Endothelial cell of umbilical vein (primary cell): ENCODE measurements around the gene DIS3L2. TPM values are rescaled to one million over a fixed set of nuclear protein-coding genes. Genes with fewer than 3 reads are reported as not detected.

Source experiments
- BruUV-seq: library from RNA; stranded (reverse); fragments of 400-500 nt; replicated peaks from 2 replicates; lab custom pipeline; 2021; lab: Mats Ljungman, UMichigan
- CTCF ChIA-PET: fragments of 300-600, 350-600 bp; sonication (Branson Sonifier 250); formaldehyde crosslinking; loops from one replicate; lab custom pipeline; 2021; ENCODE audit warnings: antibody characterized with exemption, inconsistent platforms; lab: Charles Lee
- POLR2A ChIA-PET: fragments of 300-600, 350-600 bp; sonication (Branson Sonifier 250); formaldehyde crosslinking; loops from one replicate; lab custom pipeline; 2021; ENCODE audit warnings: antibody characterized with exemption, inconsistent platforms; lab: Charles Lee
- DNase-seq: peaks from one replicate; pipeline ENCODE4 v3.0.0-alpha.2; 2011; ENCODE audit warnings: low read depth, low spot score
- FAIRE-seq: peaks from 2 replicates; lab custom pipeline; 2011; peaks lifted over from hg19 to GRCh38; lab: Jason Lieb, UNC
- H2AFZ ChIP-seq: 2 replicates; pipeline ENCODE4 v1.6.0; 2012; ENCODE audit warnings: low read depth, low read length, control low read depth, inconsistent platforms
- H3K27ac ChIP-seq: 2 replicates; pipeline ENCODE4 v1.5.1; 2011; ENCODE audit warnings: low read depth, mild to moderate bottlenecking, control low read depth, low read length, moderate library complexity; ENCODE audit not compliant: insufficient read depth
- H3K27me3 ChIP-seq, 2 experiments: 2 replicates each; pipeline versions ENCODE4 v1.6.0 to v1.6.1; 2011; ENCODE audit warnings: low read length in 2 of 2, mixed read lengths in 1 of 2; ENCODE audit not compliant: control insufficient read depth in 2 of 2, insufficient read depth in 2 of 2
- H3K36me3 ChIP-seq, 2 experiments: 2 replicates in 1 of 2; 3 replicates in 1 of 2; pipeline ENCODE4 v1.5.1; 2011; ENCODE audit warnings: low read length in 2 of 2, mild to moderate bottlenecking in 1 of 2, moderate library complexity in 1 of 2; ENCODE audit not compliant: control insufficient read depth in 2 of 2, insufficient read depth in 2 of 2; ENCODE audit errors: extremely low read depth in 1 of 2
- H3K4me1 ChIP-seq: 3 replicates; pipeline ENCODE4 v1.5.1; 2011; ENCODE audit warnings: mild to moderate bottlenecking, low read length; ENCODE audit not compliant: control insufficient read depth, insufficient read depth; ENCODE audit errors: extremely low read depth
- H3K4me2 ChIP-seq: 2 replicates; pipeline ENCODE4 v1.6.1; 2011; ENCODE audit warnings: low read length, control low read depth, mixed read lengths; ENCODE audit not compliant: insufficient read depth
- H3K4me3 ChIP-seq, 3 experiments: fragments of 200-600 bp in 1 of 3; sonication (generic), shearing (Covaris generic) in 1 of 3; replicated peaks in 1 of 3; 2 replicates each; pipeline ENCODE4 v1.5.1; 2011 to 2016; ENCODE audit warnings: control low read depth in 3 of 3, low read length in 3 of 3, mild to moderate bottlenecking in 2 of 3, inconsistent platforms in 1 of 3, low read depth in 1 of 3, moderate library complexity in 1 of 3; ENCODE audit not compliant: insufficient read depth in 1 of 3
- H3K79me2 ChIP-seq: 2 replicates; pipeline ENCODE4 v1.6.0; 2012; ENCODE audit warnings: low read length, inconsistent platforms; ENCODE audit not compliant: control insufficient read depth, insufficient read depth
- H3K9ac ChIP-seq: replicated peaks from 2 replicates; pipeline ENCODE3; 2011; ENCODE audit warnings: low read length, control low read depth; ENCODE audit not compliant: insufficient read depth; ENCODE audit errors: extremely low read depth
- H3K9me1 ChIP-seq: replicated peaks from 3 replicates; pipeline ENCODE4 v1.6.0; 2011; ENCODE audit warnings: mild to moderate bottlenecking, low read length; ENCODE audit not compliant: control insufficient read depth, insufficient read depth; ENCODE audit errors: extremely low read depth
- H3K9me3 ChIP-seq: replicated peaks from 2 replicates; pipeline ENCODE4 v1.5.1; 2012; ENCODE audit warnings: low read length, inconsistent platforms; ENCODE audit not compliant: control insufficient read depth, insufficient read depth
- H4K20me1 ChIP-seq: replicated peaks from 2 replicates; pipeline ENCODE3; 2011; ENCODE audit warnings: mild to moderate bottlenecking, low read length; ENCODE audit not compliant: control insufficient read depth, insufficient read depth; ENCODE audit errors: extremely low read depth
- EZH2 ChIP-seq: IDR thresholded peaks from 2 replicates; pipeline ENCODE4 v1.6.1; 2012; ENCODE audit warnings: borderline replicate concordance, low read depth, mild to moderate bottlenecking, moderate library complexity, low read length, inconsistent platforms; ENCODE audit not compliant: severe bottlenecking
- FOS ChIP-seq: IDR thresholded peaks from 2 replicates; pipeline ENCODE4 v1.6.1; 2011; ENCODE audit warnings: mild to moderate bottlenecking, low read length, moderate library complexity, borderline replicate concordance; ENCODE audit not compliant: insufficient read depth
- GATA2 ChIP-seq: IDR thresholded peaks from 2 replicates; pipeline ENCODE4 v1.7.0; 2011; ENCODE audit warnings: low read depth, mild to moderate bottlenecking, moderate library complexity, mixed read lengths, low read length; ENCODE audit not compliant: insufficient read length, insufficient read depth
- JUN ChIP-seq: IDR thresholded peaks from 2 replicates; pipeline ENCODE4 v1.6.1; 2011; ENCODE audit warnings: borderline replicate concordance, low read depth; ENCODE audit not compliant: insufficient read length, insufficient read depth
- MYC ChIP-seq: IDR thresholded peaks from one replicate; pipeline ENCODE4 v1.6.1; 2011; ENCODE audit warnings: mild to moderate bottlenecking, low read depth, low read length
- POLR2A ChIP-seq: IDR thresholded peaks from 2 replicates; pipeline ENCODE4 v1.6.1; 2012; ENCODE audit warnings: low read depth, mild to moderate bottlenecking, control low read depth, low read length
- POLR2AphosphoS5 ChIP-seq: IDR thresholded peaks from 2 replicates; pipeline ENCODE4 v1.6.1; 2012; ENCODE audit warnings: low read depth, mild to moderate bottlenecking, control low read depth, low read length, moderate library complexity; ENCODE audit not compliant: insufficient read depth
- dilution Hi-C: fragments of 300-500 bp; cut with MboI; formaldehyde crosslinking; loops from one replicate; pipeline ENCODE4 v1.15.0; 2019; ENCODE audit warnings: low sequenced_read_pairs; ENCODE audit not compliant: extremely low pct_ligation_motif_present
- intact Hi-C: fragments of 100-400 bp; cut with micrococcal nuclease; formaldehyde crosslinking; loops from one replicate; pipeline ENCODE4 v1.10.0; 2022
- polyA plus RNA-seq, 4 experiments: library from polyadenylated mRNA; depleted of rRNA in 3 of 4; stranded (reverse) in 3 of 4; unstranded in 1 of 4; fragments of >200 nt; gene quantifications; 2 replicates each; pipeline versions ENCODE4 v1.2.1 to v1.2.3, GENCODE V29; 2011 to 2012; ENCODE audit warnings: missing spikeins in 1 of 4
- total RNA-seq: library from RNA; stranded (reverse); gene quantifications from 2 replicates; pipeline ENCODE4 v1.2.3, GENCODE V29; 2021
- TF ChIP-seq, protein P1 (sequence below): IDR thresholded peaks from 2 replicates; pipeline ENCODE4 v1.6.1; 2011; ENCODE audit not compliant: insufficient read depth, insufficient read length
- TF ChIP-seq, protein P2 (sequence below), 2 donors: IDR thresholded peaks; 1 replicate in 1 of 2; 2 replicates in 1 of 2; pipeline ENCODE4 v1.5.1; 2011; ENCODE audit warnings: low read length in 2 of 2, mild to moderate bottlenecking in 2 of 2, moderate library complexity in 2 of 2, control low read depth in 1 of 2, inconsistent platforms in 1 of 2, low read depth in 1 of 2; ENCODE audit not compliant: insufficient read depth in 1 of 2; ENCODE audit errors: extremely low read depth in 1 of 2

The DIS3L2 gene
- total and polyA plus RNA-seq, 2 donors (not counting 3 experiments of a cell fraction or from before 2014, with no cell fraction given), result 14.6 to 31.2 TPM

DNA sequence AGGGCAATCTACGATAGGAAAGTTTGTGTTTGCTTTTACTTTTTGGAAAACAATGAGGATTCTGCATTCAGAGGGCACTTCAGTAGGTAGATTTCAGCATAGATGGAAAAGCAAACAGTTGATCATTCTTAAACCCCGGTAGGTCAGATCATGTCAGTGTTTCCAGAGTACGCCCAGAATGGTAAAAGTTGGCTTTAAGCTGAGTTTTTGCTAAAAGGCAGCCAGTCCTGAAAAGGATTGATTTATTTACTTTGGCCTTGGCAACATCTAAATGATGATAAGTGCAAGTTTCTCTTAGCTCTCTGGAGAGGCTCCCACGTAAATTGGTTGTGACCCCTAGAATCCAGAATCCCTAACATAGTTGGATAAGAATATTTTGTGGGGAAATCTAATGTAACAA lies 168.0 kb downstream of the DIS3L2 start:
- TF ChIP-seq, protein P1, sequence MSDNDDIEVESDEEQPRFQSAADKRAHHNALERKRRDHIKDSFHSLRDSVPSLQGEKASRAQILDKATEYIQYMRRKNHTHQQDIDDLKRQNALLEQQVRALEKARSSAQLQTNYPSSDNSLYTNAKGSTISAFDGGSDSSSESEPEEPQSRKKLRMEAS, result no peak
- TF ChIP-seq JUN (no peak), MYC (no peak), POLR2AphosphoS5 (no peak), FOS (no peak), POLR2A (no peak), GATA2 (no peak), EZH2 (no peak)
- TF ChIP-seq, protein P2, sequence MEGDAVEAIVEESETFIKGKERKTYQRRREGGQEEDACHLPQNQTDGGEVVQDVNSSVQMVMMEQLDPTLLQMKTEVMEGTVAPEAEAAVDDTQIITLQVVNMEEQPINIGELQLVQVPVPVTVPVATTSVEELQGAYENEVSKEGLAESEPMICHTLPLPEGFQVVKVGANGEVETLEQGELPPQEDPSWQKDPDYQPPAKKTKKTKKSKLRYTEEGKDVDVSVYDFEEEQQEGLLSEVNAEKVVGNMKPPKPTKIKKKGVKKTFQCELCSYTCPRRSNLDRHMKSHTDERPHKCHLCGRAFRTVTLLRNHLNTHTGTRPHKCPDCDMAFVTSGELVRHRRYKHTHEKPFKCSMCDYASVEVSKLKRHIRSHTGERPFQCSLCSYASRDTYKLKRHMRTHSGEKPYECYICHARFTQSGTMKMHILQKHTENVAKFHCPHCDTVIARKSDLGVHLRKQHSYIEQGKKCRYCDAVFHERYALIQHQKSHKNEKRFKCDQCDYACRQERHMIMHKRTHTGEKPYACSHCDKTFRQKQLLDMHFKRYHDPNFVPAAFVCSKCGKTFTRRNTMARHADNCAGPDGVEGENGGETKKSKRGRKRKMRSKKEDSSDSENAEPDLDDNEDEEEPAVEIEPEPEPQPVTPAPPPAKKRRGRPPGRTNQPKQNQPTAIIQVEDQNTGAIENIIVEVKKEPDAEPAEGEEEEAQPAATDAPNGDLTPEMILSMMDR (IDR thresholded peaks at IDR 0.05; ENCODE audit: extremely low read depth in 1 of 2, insufficient read depth in 1 of 2, low read depth in 1 of 2, low read length in 2 of 2), result no peak
- no TSS peak for BruUV-seq
- Histone ChIP-seq H4K20me1 (no peaks in the 10 kb centered on the region), H3K9me1 (no peaks in the 10 kb centered on the region), H3K79me2 (no peaks in the 10 kb centered on the region), H3K4me2 (no peak overlapping the region), H3K27ac (no peak overlapping the region), H3K27me3 (no peaks in the 10 kb centered on the region), H3K4me1 (no peaks in the 10 kb centered on the region), H3K9me3 (no peaks in the 10 kb centered on the region), H3K4me3 (no peak overlapping the region), H2AFZ (no peak overlapping the region), H3K9ac (no peak overlapping the region), H3K36me3 (peaks cover 0 to 3% of the 10 kb centered on the region in 2 experiments)
- FAIRE-seq (no peak), DNase-seq (no peak)
- dilution Hi-C loops (no loop called here), intact Hi-C loops (no loop called here)
- ChIA-PET CTCF (no interaction called here), POLR2A (no interaction called here)
